Liver (tissue), 9 donors: ENCODE data around the gene MAN2A2. TPM values are rescaled to one million over a fixed set of nuclear protein-coding genes. Genes with fewer than 3 reads are reported as not detected.

ENCODE experiments used
- DNase-seq: peaks from one replicate; pipeline ENCODE4 v3.0.0-alpha.2; 2017; ENCODE audit warnings: low spot score
- H3K27ac ChIP-seq, 2 donors: one replicate each; pipeline ENCODE4 v1.7.0; 2013; ENCODE audit warnings: inconsistent platforms in 2 of 2, low read length in 2 of 2, control low read depth in 1 of 2, low read depth in 1 of 2, mild to moderate bottlenecking in 1 of 2
- H3K27me3 ChIP-seq, 4 donors: one replicate each; pipeline versions ENCODE4 v1.6.1 to v1.7.0; 2013; ENCODE audit warnings: low read length in 3 of 4, inconsistent platforms in 1 of 4, mild to moderate bottlenecking in 1 of 4, moderate library complexity in 1 of 4; ENCODE audit not compliant: control insufficient read depth in 4 of 4, insufficient read depth in 4 of 4
- H3K36me3 ChIP-seq, 4 donors: one replicate each; pipeline versions ENCODE4 v1.6.1 to v1.7.0; 2013; ENCODE audit warnings: low read length in 3 of 4, mild to moderate bottlenecking in 3 of 4, low read depth in 1 of 4, moderate library complexity in 1 of 4; ENCODE audit not compliant: control insufficient read depth in 4 of 4, insufficient read depth in 3 of 4
- H3K4me1 ChIP-seq, 4 donors: one replicate each; pipeline versions ENCODE4 v1.6.1 to v1.7.0; 2013; ENCODE audit warnings: low read length in 3 of 4, mild to moderate bottlenecking in 3 of 4, moderate library complexity in 1 of 4; ENCODE audit not compliant: control insufficient read depth in 4 of 4, insufficient read depth in 4 of 4
- H3K4me3 ChIP-seq, 3 donors: one replicate each; pipeline versions ENCODE4 v1.6.1 to v1.7.0; 2013; ENCODE audit warnings: low read length in 3 of 3, control low read depth in 1 of 3, low read depth in 1 of 3, mild to moderate bottlenecking in 1 of 3
- H3K9ac ChIP-seq, 2 donors: one replicate each; pipeline ENCODE4 v1.7.0; 2013; ENCODE audit warnings: low read length in 2 of 2, mild to moderate bottlenecking in 2 of 2, moderate library complexity in 2 of 2, control low read depth in 1 of 2, low read depth in 1 of 2
- H3K9me3 ChIP-seq, 4 donors: one replicate each; pipeline versions ENCODE4 v1.6.1 to v1.7.0; 2013; ENCODE audit warnings: low read length in 3 of 4; ENCODE audit not compliant: control insufficient read depth in 4 of 4
- ATF3 ChIP-seq: IDR thresholded peaks from 2 replicates; pipeline ENCODE4 v1.6.1; 2016; ENCODE audit warnings: antibody characterized with exemption
- CTCF ChIP-seq: fragments of 150-350 bp; IDR thresholded peaks from 2 replicates; pipeline ENCODE4 v1.5.1; 2017; ENCODE audit warnings: improper control_type of control experiment, low read depth, low read length; ENCODE audit not compliant: missing input control
- EGR1 ChIP-seq, 2 donors: IDR thresholded peaks; 2 replicates each; pipeline ENCODE4 v1.6.1; 2016 to 2018; ENCODE audit warnings: antibody characterized with exemption in 2 of 2, low read depth in 2 of 2
- FOXA1 ChIP-seq: IDR thresholded peaks from 2 replicates; pipeline ENCODE4 v1.6.1; 2016; ENCODE audit warnings: antibody characterized with exemption
- FOXA2 ChIP-seq: IDR thresholded peaks from 2 replicates; pipeline ENCODE4 v1.6.1; 2016; ENCODE audit warnings: antibody characterized with exemption
- GABPA ChIP-seq, 2 donors: IDR thresholded peaks in 1 of 2; conservative IDR thresholded peaks in 1 of 2; 2 replicates each; pipeline ENCODE4 v1.6.1; 2016; ENCODE audit warnings: antibody characterized with exemption in 2 of 2, mild to moderate bottlenecking in 1 of 2, moderate library complexity in 1 of 2
- HNF4A ChIP-seq, 2 donors: conservative IDR thresholded peaks; 2 replicates each; pipeline ENCODE4 v1.6.1; 2016; ENCODE audit warnings: antibody characterized with exemption in 2 of 2, mild to moderate bottlenecking in 2 of 2
- HNF4G ChIP-seq: IDR thresholded peaks from 2 replicates; pipeline ENCODE4 v1.6.1; 2016; ENCODE audit warnings: antibody characterized with exemption
- JUND ChIP-seq, 2 donors: IDR thresholded peaks; 2 replicates each; pipeline ENCODE4 v1.6.1; 2016; ENCODE audit warnings: antibody characterized with exemption in 2 of 2
- MAX ChIP-seq: IDR thresholded peaks from 2 replicates; pipeline ENCODE4 v1.6.1; 2016; ENCODE audit warnings: antibody characterized with exemption
- NR2F2 ChIP-seq: IDR thresholded peaks from 2 replicates; pipeline ENCODE4 v1.6.1; 2016; ENCODE audit warnings: antibody characterized with exemption
- RAD21 ChIP-seq, 2 donors: IDR thresholded peaks; 2 replicates each; pipeline ENCODE4 v1.6.1; 2016; ENCODE audit warnings: antibody characterized with exemption in 2 of 2, mild to moderate bottlenecking in 2 of 2
- REST ChIP-seq: IDR thresholded peaks from 2 replicates; pipeline ENCODE4 v1.6.1; 2016; ENCODE audit warnings: antibody characterized with exemption, mild to moderate bottlenecking
- RXRA ChIP-seq, 2 donors: IDR thresholded peaks; 2 replicates each; pipeline ENCODE4 v1.6.1; 2017 to 2018; ENCODE audit warnings: antibody characterized with exemption in 2 of 2, mild to moderate bottlenecking in 1 of 2
- SP1 ChIP-seq: IDR thresholded peaks from 2 replicates; pipeline ENCODE4 v1.6.1; 2018; ENCODE audit warnings: antibody characterized with exemption, mild to moderate bottlenecking
- TAF1 ChIP-seq: conservative IDR thresholded peaks from 2 replicates; pipeline ENCODE4 v1.6.1; 2016; ENCODE audit warnings: antibody characterized with exemption, mild to moderate bottlenecking
- YY1 ChIP-seq: IDR thresholded peaks from 2 replicates; pipeline ENCODE4 v1.6.1; 2016; ENCODE audit warnings: antibody characterized with exemption, mild to moderate bottlenecking
- ZBTB33 ChIP-seq: IDR thresholded peaks from 2 replicates; pipeline ENCODE4 v1.6.1; 2016; ENCODE audit warnings: antibody characterized with exemption
- WGBS: extraction: QIAGEN DNeasy Blood & Tissue Kit; methylation state at CpG from one replicate; pipeline ENCODE4 v1.1.7; 2013; 5-methylcytosine and 5-hydroxymethylcytosine counted together
- polyA plus RNA-seq, 2 donors: library from polyadenylated mRNA; stranded (reverse) in 1 of 2; unstranded in 1 of 2; fragments of 200-250 nt in 1 of 2; fragments of >200 nt in 1 of 2; fragmentation: Nextera tagmentation in 1 of 2; extraction: Ambion mirVana in 1 of 2; gene quantifications; one replicate each; pipeline versions ENCODE4 v1.2.1 to v1.2.3, GENCODE V29; 2013 to 2015
- total RNA-seq, 2 donors: library from RNA; depleted of rRNA; stranded (reverse); fragments of >200 nt; gene quantifications; one replicate each; pipeline ENCODE4 v1.2.3, GENCODE V29; 2014
- donor health status: healthy.
- donor health status: healthy.
- donor health status: healthy.
- donor health status: healthy.
- donor health status: healthy.

MAN2A2 gene
- total and polyA plus RNA-seq, 4 donors, result 17.3 to 111 (median 50.9) TPM

- 95% methylated on average over 7 of the region's 7 CpGs for WGBS
- peaks cover 34 to 73% (median 45%) of the 10 kb centered on the region in 4 donors for H3K36me3 ChIP-seq
- no peak overlapping the region for H3K4me3 ChIP-seq
- no peak overlapping the region for H3K9ac ChIP-seq
- DNase-seq, result no peak
- H3K9me3 ChIP-seq, result no peaks in the 10 kb centered on the region
- H3K27ac ChIP-seq, result no peak overlapping the region
- H3K4me1 ChIP-seq, result no peaks in the 10 kb centered on the region
- H3K27me3 ChIP-seq, result no peaks in the 10 kb centered on the region
- TF ChIP-seq SP1, result no peak
- no peak for TF ChIP-seq NR2F2
- TF ChIP-seq ATF3, result no peak
- no peak for TF ChIP-seq YY1
Measured at GRCh38 chr15:90945091-90945490, 42.0 kb downstream of the MAN2A2 start.

GRCh38 chr15:90946538-90946937 is 43.4 kb downstream of the MAN2A2 start:
- H3K36me3 ChIP-seq, result peaks cover 27 to 74% (median 41%) of the 10 kb centered on the region in 4 donors
- no peaks in the 10 kb centered on the region for H3K9me3 ChIP-seq
- H3K4me3 ChIP-seq, result no peak overlapping the region
- WGBS, result 95% methylated on average over 16 of the region's 16 CpGs
- no peak for TF ChIP-seq ATF3
- no peak for TF ChIP-seq EGR1 (IDR thresholded peaks at IDR 0.05; ENCODE audit: low read depth in 2 of 2)
- TF ChIP-seq SP1, result no peak
- no peak for TF ChIP-seq TAF1
- TF ChIP-seq MAX, result no peak
- TF ChIP-seq HNF4G, result no peak
- no peak for TF ChIP-seq FOXA1
- no peak for TF ChIP-seq CTCF
- TF ChIP-seq NR2F2, result no peak
- no peak for TF ChIP-seq JUND (IDR thresholded peaks at IDR 0.05)
- TF ChIP-seq FOXA2, result no peak
- no peak for TF ChIP-seq ZBTB33
- TF ChIP-seq HNF4A (conservative IDR thresholded peaks at IDR 0.05), result no peak
- TF ChIP-seq GABPA (IDR thresholded peaks at IDR 0.05 in 1 of 2, conservative IDR thresholded peaks at IDR 0.05 in 1 of 2), result no peak
- no peak for TF ChIP-seq RAD21 (IDR thresholded peaks at IDR 0.05)
- no peak for TF ChIP-seq RXRA (IDR thresholded peaks at IDR 0.05)
- TF ChIP-seq REST, result no peak
- H3K4me1 ChIP-seq, result no peaks in the 10 kb centered on the region
- DNase-seq, result no peak
- no peak overlapping the region for H3K9ac ChIP-seq
- no peaks in the 10 kb centered on the region for H3K27me3 ChIP-seq
- H3K27ac ChIP-seq, result no peak overlapping the region
